Activated CD8-positive, alpha-beta memory T cell treated with anti-CD3 and anti-CD28 coated beads, Interleukin-2, amount 10 ng/mL, durations not matched to agents 7 days and 5 days (primary cell): Measurements from ENCODE around the gene MME. TPM values are rescaled to one million over a fixed set of nuclear protein-coding genes. Genes with fewer than 3 reads are reported as not detected.

Source experiments
- ATAC-seq: fragments of 150-1000 bp; cut with Tn5 transposase; one replicate; pipeline ENCODE4 v1.10.0; 2021; ENCODE audit warnings: moderate library complexity
- CTCF ChIA-PET: fragments of 350-600 bp; sonication (Branson Sonifier 250); formaldehyde crosslinking; loops from one replicate; lab custom pipeline; 2021; ENCODE audit warnings: antibody characterized with exemption; lab: Charles Lee
- DNase-seq: peaks from one replicate; pipeline ENCODE4 v3.0.0-alpha.2; 2020
- H3K27ac Mint-ChIP-seq: one replicate; pipeline ENCODE4 v1.8.0; 2021; ENCODE audit warnings: mild to moderate bottlenecking, mixed read lengths
- H3K27me3 Mint-ChIP-seq: one replicate; pipeline ENCODE4 v1.8.0; 2021; ENCODE audit warnings: mixed read lengths
- H3K36me3 Mint-ChIP-seq: one replicate; pipeline ENCODE4 v1.8.0; 2021; ENCODE audit warnings: mild to moderate bottlenecking, mixed read lengths
- H3K4me1 Mint-ChIP-seq: one replicate; pipeline ENCODE4 v1.8.0; 2021; ENCODE audit warnings: mixed read lengths
- H3K4me3 Mint-ChIP-seq: one replicate; pipeline ENCODE4 v1.8.0; 2021; ENCODE audit warnings: mild to moderate bottlenecking, moderate library complexity, mixed read lengths
- H3K9me3 Mint-ChIP-seq: one replicate; pipeline ENCODE4 v1.8.0; 2022; ENCODE audit warnings: low read depth, mixed read lengths
- total RNA-seq, 2 experiments: library from RNA; stranded (reverse); gene quantifications; one replicate each; pipeline ENCODE4 v1.2.3, GENCODE V29; 2021

MME gene
- total RNA-seq, 2 experiments from 2014 or later, result not detected

DNA sequence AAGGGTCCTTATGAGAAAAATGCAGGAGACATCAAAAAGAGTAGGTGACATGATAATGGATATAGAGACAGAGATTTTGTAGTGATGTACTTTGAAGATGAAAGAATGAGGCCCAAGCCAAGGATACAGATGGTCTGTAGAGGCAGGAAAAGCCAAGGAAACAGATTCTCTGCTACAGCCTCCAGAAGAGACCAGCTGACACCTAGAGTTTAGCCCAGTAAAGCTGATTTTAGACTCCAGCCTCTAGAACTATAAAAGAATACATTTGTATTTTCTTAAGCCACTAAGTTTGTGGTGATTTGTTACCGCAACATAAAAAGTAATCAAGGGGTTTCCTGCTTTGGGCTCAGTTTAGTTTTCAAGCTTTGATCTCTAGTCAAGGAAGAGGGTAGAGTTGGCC lies 148.6 kb downstream of the MME start:
- CTCF ChIA-PET, result no interaction called here
- Mint-ChIP-seq H3K36me3 (no peaks in the 10 kb centered on the region), H3K4me1 (no peaks in the 10 kb centered on the region), H3K9me3 (no peaks in the 10 kb centered on the region), H3K4me3 (no peak overlapping the region), H3K27ac (no peak overlapping the region), H3K27me3 (no peaks in the 10 kb centered on the region)
- ATAC-seq (no peak), DNase-seq (no peak)

DNA sequence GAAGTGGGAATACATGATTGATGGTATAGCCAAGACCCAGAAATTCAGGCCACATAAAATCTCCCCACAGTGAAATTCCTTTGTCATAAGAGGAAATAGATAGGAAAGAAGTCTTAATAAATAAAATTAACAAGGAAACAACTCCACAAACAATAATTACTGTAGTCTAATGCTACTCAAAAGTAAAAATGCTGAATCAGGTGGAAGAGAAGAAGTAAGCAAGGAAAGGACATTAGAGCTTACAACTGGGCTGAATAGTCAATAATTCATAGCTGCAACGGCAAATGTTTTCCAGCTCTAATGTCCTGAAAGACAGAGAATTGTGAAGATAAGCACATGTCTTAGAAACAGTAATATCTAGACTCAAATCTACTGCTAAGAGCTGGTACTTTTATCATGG lies 149.0 kb downstream of the MME start:
- Mint-ChIP-seq H3K36me3 (no peaks in the 10 kb centered on the region), H3K4me3 (no peak overlapping the region), H3K27me3 (no peaks in the 10 kb centered on the region), H3K27ac (no peak overlapping the region), H3K9me3 (no peaks in the 10 kb centered on the region), H3K4me1 (no peaks in the 10 kb centered on the region)
- CTCF ChIA-PET, result no interaction called here
- ATAC-seq (no peak), DNase-seq (no peak)

DNA sequence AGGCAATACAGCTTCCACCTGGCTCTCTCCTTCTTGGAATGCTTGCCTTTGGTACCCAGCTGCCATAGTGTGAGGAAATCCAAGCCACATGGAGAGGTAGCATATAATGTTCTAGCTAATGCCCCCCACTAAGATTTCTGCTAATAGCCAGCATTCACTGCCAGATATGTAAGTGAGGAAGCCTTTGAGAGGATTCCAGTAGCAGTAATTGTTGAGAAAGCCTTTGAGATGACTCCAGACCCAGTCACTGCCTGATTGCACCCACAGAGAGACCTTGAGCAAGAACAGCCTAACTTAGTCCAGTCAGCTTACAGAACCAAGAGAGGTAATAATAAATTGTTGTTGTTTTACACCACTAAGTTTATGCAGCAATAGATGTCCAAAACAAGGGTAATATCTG lies 150.3 kb downstream of the MME start:
- no peaks in the 10 kb centered on the region for H3K4me1 Mint-ChIP-seq
- no peaks in the 10 kb centered on the region for H3K27me3 Mint-ChIP-seq
- ATAC-seq (no peak), DNase-seq (no peak)
- H3K36me3 Mint-ChIP-seq, result no peaks in the 10 kb centered on the region
- no peak overlapping the region for H3K27ac Mint-ChIP-seq
- H3K9me3 Mint-ChIP-seq, result no peaks in the 10 kb centered on the region
- CTCF ChIA-PET, result no interaction called here
- no peak overlapping the region for H3K4me3 Mint-ChIP-seq

DNA sequence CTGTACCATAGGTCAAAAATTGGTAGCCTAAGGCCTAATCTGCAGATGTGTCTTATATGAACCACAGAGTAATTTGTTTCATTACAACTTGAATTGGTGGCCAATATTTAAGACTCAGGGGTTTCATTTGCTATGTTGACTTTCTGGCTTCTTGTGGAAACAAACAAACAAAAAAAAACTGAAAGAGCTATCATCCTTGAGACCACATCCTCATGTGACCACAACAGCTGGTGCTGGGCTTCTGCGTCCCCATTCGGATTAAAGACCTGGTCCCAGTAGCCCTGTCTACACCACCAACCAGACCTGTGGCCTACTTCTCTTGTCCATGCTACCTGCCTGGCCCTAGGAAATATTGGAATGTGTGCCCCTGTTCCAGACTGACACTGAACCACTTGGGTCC lies 151.7 kb downstream of the MME start:
- Mint-ChIP-seq H3K4me3 (no peak overlapping the region), H3K4me1 (no peaks in the 10 kb centered on the region), H3K36me3 (no peaks in the 10 kb centered on the region), H3K27me3 (no peaks in the 10 kb centered on the region), H3K27ac (no peak overlapping the region), H3K9me3 (no peaks in the 10 kb centered on the region)
- CTCF ChIA-PET, result no interaction called here
- ATAC-seq (no peak), DNase-seq (no peak)

DNA sequence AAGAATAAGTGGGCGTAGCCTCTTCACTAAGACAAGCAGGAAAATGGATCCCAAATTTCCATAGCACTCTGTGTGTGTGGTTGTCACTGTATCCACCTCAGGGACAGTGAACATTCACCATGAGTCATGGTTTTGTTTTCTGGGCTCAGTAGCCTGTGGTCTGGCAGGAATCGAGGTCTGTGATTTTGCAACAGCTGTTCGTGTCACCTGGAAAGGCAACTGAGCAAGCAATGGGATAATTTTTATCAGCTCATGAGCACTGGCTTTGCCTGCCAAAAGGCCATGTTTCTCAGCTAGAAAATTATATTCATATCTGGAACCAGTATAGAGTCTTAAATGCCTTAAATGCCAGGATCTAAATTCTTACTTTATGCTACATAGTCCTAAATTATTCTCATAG lies 152.5 kb downstream of the MME start:
- Mint-ChIP-seq H3K36me3 (no peaks in the 10 kb centered on the region), H3K4me1 (no peaks in the 10 kb centered on the region), H3K4me3 (no peak overlapping the region), H3K27me3 (no peaks in the 10 kb centered on the region), H3K27ac (no peak overlapping the region), H3K9me3 (no peaks in the 10 kb centered on the region)
- CTCF ChIA-PET, result no interaction called here
- DNase-seq (no peak), ATAC-seq (no peak)

DNA sequence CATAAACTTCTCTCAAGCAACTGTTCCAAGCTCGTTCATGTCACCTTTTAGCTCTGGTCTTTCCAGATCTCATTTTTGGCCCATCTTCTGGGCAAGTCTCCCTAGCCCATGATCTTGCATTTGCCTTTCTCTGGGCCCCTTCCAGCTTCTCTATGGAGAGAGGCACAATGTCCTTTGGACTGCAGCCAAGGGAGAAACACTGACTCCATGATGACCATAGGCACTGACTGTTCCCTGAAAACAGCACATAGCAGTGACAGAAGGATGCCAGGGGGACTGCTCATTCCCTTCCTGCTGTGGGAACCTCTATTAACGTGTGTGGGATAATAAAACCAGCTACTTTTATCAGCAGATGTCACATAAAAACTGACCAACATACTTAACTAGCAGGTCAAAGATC lies 153.1 kb downstream of the MME start:
- no peak overlapping the region for H3K27ac Mint-ChIP-seq
- no peaks in the 10 kb centered on the region for H3K36me3 Mint-ChIP-seq
- no peak for ATAC-seq
- no peak overlapping the region for H3K4me3 Mint-ChIP-seq
- H3K4me1 Mint-ChIP-seq, result no peaks in the 10 kb centered on the region
- H3K27me3 Mint-ChIP-seq, result no peaks in the 10 kb centered on the region
- no peak for DNase-seq
- no peaks in the 10 kb centered on the region for H3K9me3 Mint-ChIP-seq
- CTCF ChIA-PET, result no interaction called here

Other genes with a start within 250 kb of the MME start
- not detected for gene STRIT1, start 213.4 kb downstream of the MME start, total RNA-seq